NT2/D1 (cell line): ENCODE results near the gene WDR83.

Source experiments
- DNase-seq: peaks from one replicate; pipeline ENCODE4 v3.0.0-alpha.2; 2011; ENCODE audit warnings: low read depth, low spot score
- H3K27me3 ChIP-seq: 2 replicates; pipeline ENCODE4 v1.6.0; 2011; ENCODE audit warnings: mild to moderate bottlenecking; ENCODE audit not compliant: insufficient read length, insufficient read depth
- H3K36me3 ChIP-seq: 2 replicates; pipeline ENCODE4 v1.6.1; 2011; ENCODE audit warnings: mild to moderate bottlenecking, low read length, mixed read lengths; ENCODE audit not compliant: insufficient read depth, insufficient read length
- H3K4me1 ChIP-seq: 2 replicates; pipeline ENCODE4 v1.5.1; 2011; ENCODE audit not compliant: insufficient read depth, insufficient read length
- H3K4me3 ChIP-seq: 2 replicates; pipeline ENCODE4 v1.5.1; 2011; ENCODE audit warnings: low read depth; ENCODE audit not compliant: insufficient read length
- H3K9ac ChIP-seq: 2 replicates; pipeline ENCODE4 v1.6.0; 2011; ENCODE audit warnings: low read depth; ENCODE audit not compliant: insufficient read length
- H3K9me3 ChIP-seq: 2 replicates; pipeline ENCODE4 v1.5.1; 2011; ENCODE audit warnings: mild to moderate bottlenecking, low read length; ENCODE audit not compliant: insufficient read depth
- SUZ12 ChIP-seq: IDR thresholded peaks from 2 replicates; pipeline ENCODE4 v1.6.1; 2011; ENCODE audit not compliant: insufficient read length, insufficient read depth; ENCODE audit errors: extremely low read depth
- YY1 ChIP-seq: IDR thresholded peaks from 2 replicates; pipeline ENCODE4 v1.6.1; 2011; ENCODE audit not compliant: insufficient read length, insufficient read depth
- ZNF274 ChIP-seq: IDR thresholded peaks from 2 replicates; pipeline ENCODE4 v1.6.1; 2011; ENCODE audit warnings: mild to moderate bottlenecking, low read depth, low read length

WDR83 gene

DNA sequence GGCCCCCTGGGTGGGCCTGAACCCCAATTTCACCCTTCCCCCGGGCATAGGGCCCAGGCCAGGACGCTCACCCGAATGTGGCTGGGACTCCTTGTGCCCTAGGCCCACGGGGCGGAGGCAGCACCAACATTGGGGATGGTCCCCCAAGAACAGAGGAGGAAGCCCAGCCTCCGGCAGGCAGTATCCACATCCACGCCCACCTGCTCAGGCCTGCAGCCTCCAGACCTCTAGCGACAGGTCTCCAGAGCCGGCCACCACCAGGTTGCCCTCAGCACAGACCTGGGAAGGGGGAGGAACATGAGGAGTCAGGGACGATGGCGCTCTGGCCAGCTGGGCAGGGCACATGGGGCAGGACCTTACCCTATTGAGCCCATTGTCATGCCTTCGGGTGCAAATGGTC lies 22.4 kb downstream of the WDR83 start:
- Histone ChIP-seq H3K4me1 (peaks cover 4% of the 10 kb centered on the region), H3K9ac (no peak overlapping the region), H3K36me3 (peaks cover 56% of the 10 kb centered on the region), H3K27me3 (no peaks in the 10 kb centered on the region), H3K9me3 (no peaks in the 10 kb centered on the region), H3K4me3 (no peak overlapping the region)
- TF ChIP-seq YY1: no peak
- TF ChIP-seq ZNF274: no peak
- no peak for TF ChIP-seq SUZ12
- DNase-seq: no peak

DNA sequence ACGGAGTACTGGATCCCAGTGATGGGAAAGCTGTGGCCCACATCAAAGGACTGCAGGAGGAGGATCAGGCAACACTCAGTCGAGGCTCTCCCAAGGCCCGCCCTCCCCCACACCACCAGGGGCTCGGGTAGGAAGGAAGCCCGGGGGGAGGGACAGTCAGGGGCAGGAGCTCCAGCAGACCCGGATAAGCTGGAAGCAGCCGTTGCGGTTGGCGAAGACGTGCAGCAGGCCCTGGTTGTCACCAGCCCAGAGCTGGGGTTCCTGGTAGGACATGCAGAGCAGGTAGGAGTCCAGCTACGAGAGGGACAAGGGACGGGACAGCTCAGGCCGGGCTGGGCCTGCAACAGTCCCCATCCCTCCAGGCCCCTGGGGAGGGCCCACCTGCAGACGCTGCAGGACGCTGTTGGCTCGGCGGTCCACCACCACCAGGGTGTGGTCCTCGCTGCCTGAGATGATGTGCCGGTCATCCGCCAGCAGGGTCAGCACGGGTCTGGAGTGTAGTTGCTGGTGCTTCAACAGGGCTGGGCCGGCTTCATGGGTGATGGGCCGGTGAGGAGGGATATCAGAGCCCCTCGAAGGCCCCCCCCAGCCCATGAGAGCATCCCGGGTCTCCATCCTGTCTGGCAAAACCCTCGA lies 23.1 kb downstream of the WDR83 start:
- peaks cover 51% of the 10 kb centered on the region for H3K36me3 ChIP-seq
- TF ChIP-seq SUZ12: no peak
- no peak for TF ChIP-seq YY1
- TF ChIP-seq ZNF274: no peak
- DNase-seq: no peak
- no peak overlapping the region for H3K4me3 ChIP-seq
- peaks cover 4% of the 10 kb centered on the region for H3K4me1 ChIP-seq
- H3K9ac ChIP-seq: no peak overlapping the region
- H3K9me3 ChIP-seq: no peaks in the 10 kb centered on the region
- H3K27me3 ChIP-seq: no peaks in the 10 kb centered on the region

DNA sequence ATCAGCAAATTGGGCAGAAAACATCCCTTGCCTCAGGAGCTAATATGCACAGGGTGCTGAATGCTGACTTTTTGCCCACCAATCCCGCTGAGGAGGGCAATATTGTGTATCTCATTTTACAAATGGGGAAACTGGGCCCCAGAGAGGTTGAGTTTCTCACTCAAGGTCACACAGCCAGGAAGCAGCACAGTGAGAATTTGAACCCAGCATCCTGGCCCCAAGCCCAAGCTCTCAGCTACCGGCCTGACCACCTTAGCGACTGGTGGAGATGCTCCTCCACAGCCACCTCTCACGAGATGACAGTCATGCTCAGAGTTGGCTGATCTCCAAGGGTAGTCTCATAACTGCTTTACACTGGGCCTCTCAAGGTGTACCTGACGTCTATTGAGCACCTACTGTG lies 26.4 kb downstream of the WDR83 start:
- TF ChIP-seq SUZ12 (no peak), ZNF274 (no peak), YY1 (no peak)
- Histone ChIP-seq H3K4me1 (peaks cover 7% of the 10 kb centered on the region), H3K36me3 (peaks cover 47% of the 10 kb centered on the region)

DNA sequence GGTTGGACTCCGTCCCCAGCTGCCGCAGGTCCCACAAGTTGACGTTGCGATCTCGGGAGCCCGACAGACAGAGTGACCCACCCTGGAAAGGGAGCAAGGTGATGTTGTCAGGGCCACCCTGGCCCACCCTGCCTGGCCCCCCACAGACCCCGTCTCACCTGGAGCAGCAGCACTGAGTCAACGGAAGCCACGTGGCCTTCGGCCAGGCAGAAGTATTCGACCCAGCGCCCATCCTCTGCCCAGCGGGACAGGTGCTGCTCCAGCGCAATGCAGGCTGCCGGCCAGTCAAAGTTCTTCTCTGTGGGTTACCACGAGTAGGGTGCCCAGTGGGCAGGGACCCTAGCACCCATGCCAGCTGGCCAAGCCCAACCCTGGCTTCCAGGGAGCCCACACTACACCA lies 28.0 kb downstream of the WDR83 start:
- Histone ChIP-seq H3K4me3 (no peak overlapping the region), H3K27me3 (peaks cover 5% of the 10 kb centered on the region), H3K36me3 (peaks cover 47% of the 10 kb centered on the region), H3K9ac (no peak overlapping the region), H3K4me1 (peaks cover 5% of the 10 kb centered on the region), H3K9me3 (no peaks in the 10 kb centered on the region)
- TF ChIP-seq YY1: no peak
- TF ChIP-seq ZNF274: no peak
- TF ChIP-seq SUZ12: no peak
- DNase-seq: no peak

More for the DNA sequence above, 26.4 kb downstream of the WDR83 start:
- no peaks in the 10 kb centered on the region for H3K9me3 ChIP-seq
- H3K9ac ChIP-seq: no peak overlapping the region
- no peak overlapping the region for H3K4me3 ChIP-seq
- DNase-seq: no peak
- peaks cover 5% of the 10 kb centered on the region for H3K27me3 ChIP-seq

DNA sequence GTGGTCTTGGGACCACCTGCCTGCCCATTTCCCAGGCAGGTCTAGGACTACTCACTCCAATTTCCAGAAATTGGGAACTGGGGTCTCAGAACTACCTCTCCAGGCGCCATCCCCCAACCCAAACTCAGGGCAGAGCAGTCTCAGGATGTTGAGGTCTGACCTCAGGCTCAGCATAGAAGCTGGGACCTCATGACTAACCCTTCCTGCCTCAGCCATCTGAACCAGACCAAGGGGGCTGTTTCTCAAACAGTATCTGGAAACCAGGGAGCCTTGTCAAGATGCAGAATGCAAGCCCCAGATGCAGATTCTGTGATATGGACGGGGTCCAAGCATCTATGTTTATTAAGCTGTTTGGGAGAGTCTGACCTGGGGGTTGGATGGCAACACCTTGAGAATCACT lies 28.5 kb downstream of the WDR83 start:
- no peak overlapping the region for H3K4me3 ChIP-seq
- H3K36me3 ChIP-seq: peaks cover 47% of the 10 kb centered on the region
- DNase-seq: no peak
- no peak overlapping the region for H3K9ac ChIP-seq
- TF ChIP-seq YY1 (no peak), ZNF274 (no peak)
- H3K27me3 ChIP-seq: peaks cover 5% of the 10 kb centered on the region
- peaks cover 3% of the 10 kb centered on the region for H3K4me1 ChIP-seq
- H3K9me3 ChIP-seq: no peaks in the 10 kb centered on the region

DNA sequence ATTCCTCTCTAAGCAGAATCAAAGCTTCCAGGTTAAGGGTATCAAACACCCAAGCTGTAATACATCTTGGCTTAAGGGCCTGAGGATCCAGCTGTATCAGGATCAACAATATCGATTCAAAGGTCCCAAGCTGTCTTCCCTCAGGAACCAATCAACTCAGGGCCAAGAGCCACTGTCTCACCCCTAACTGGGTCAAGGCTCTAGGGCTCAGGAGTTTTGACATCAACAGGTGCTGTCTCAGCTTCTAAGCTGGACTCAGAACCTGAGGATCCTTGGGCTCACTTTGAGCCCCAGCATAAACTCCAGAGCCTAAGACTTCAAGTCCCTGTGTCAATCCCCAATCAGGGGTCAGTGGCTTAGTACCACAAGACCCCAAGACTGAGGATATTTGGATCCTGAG lies 28.9 kb downstream of the WDR83 start:
- Histone ChIP-seq H3K4me3 (peak overlapping the region; percentile 98), H3K9me3 (no peaks in the 10 kb centered on the region), H3K36me3 (peaks cover 47% of the 10 kb centered on the region), H3K9ac (peak overlapping the region; percentile 94), H3K4me1 (peaks cover 3% of the 10 kb centered on the region), H3K27me3 (peaks cover 5% of the 10 kb centered on the region)
- DNase-seq: no peak
- TF ChIP-seq YY1 (no peak), SUZ12 (no peak), ZNF274 (no peak)

DNA sequence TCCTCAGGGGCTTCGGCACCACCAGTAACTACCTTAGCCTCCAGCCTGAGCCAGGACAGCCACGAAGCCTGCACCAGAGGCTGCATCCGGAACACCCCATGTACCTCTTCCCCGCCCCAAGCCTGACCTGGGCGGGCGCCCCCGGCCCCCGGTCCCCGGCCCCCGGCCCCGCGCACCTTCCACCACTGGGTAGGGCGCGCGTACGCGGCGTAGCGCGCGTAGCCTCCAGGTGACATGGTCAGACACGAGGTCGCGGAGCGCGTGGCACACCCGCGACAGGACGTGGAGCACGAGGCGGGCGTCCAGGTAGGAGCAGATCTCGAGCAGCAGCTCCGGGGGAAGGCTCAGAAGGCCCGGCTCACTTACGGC lies 29.4 kb downstream of the WDR83 start:
- Histone ChIP-seq H3K27me3 (peaks cover 5% of the 10 kb centered on the region), H3K36me3 (peaks cover 48% of the 10 kb centered on the region), H3K9ac (peak overlapping the region; percentile 94), H3K9me3 (no peaks in the 10 kb centered on the region), H3K4me3 (peak overlapping the region; percentile 98), H3K4me1 (peaks cover 6% of the 10 kb centered on the region)
- no peak for TF ChIP-seq SUZ12
- no peak for TF ChIP-seq YY1
- no peak for TF ChIP-seq ZNF274
- no peak for DNase-seq
